MM.1S (cell line): ENCODE measurements around the gene NCEH1.

Experiments
- CTCF ChIP-seq: fragments of 300-600 bp; sonication (generic); IDR thresholded peaks from 2 replicates; pipeline ENCODE4 v1.5.1; 2016; ENCODE audit warnings: antibody characterized with exemption, low read length, mixed read lengths
- EZH2 ChIP-seq: fragments of 300-600 bp; sonication (generic); optimal IDR thresholded peaks from 2 replicates; pipeline ENCODE3; 2017; ENCODE audit warnings: low read depth, mild to moderate bottlenecking, antibody characterized with exemption, low read length, mixed read lengths

DNA sequence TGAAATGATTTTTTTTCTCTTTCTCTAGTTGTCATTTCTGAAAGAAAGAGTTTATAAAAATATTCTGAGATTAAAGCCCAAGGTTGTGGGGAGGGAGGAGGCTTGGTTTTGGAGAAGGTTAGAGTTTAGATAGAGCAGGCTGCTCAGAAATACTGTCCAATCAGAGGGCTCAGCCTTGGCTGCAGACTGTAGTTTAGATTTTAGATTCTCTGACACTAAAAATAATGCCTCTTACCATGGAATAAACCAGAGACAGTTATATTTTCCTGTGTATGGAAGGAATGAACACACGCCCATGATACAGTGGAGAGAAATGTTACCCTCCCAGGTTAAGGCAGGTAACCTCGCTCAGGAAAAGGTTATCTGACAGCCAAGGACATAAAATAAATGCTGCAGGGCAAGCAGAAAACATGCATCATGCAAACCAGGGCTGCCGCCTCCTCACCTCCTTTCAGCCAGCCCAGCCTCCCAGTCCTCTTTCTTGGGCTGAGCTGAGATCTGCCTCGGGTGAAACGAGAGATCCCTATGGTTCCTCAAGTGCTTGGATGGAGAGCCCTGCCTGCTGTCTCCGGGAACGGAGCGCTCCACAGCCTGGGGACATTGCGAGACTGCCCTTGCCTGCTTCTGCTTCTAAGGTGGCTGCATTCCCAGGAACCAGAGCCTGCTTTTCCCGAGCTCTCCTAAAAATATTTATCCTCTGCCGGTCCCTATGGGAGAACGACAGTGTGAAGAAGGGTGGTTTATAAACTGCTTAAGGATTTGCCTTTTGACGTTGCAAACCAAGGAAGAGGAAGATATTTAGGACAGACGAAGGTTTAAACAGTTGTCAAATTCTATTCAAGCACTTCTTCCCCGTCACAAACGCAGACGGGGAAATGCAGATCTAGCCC lies 848 bp downstream of the NCEH1 start:
- no peak for TF ChIP-seq CTCF
- no peak for TF ChIP-seq EZH2
